ENCODE data around the gene CHCHD1. TPM values are rescaled to one million over a fixed set of nuclear protein-coding genes. Genes with fewer than 3 reads are reported as not detected.

The CHCHD1 gene
- total and polyA plus RNA-seq, 2 experiments from 2014 or later = 40.6 to 187 TPM

DNA sequence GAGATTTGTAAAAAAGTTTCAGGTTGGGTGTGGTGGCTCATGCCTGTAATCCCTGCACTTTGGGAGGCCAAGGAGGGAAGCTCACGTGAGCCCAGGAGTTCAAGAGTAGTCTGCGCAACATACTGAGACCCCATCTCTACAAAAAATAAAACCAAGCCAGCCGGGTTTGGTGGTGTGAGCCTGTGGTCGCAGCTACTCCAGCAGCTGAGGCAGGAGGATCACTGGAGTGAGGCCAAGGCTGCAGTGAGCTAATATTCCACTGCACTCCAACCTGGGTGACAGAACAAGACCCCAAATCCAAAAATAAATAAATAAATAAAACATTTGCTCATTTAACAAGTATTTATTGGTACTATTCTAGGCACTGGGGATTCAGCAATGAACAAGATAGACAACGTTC, 1.5 kb upstream of the CHCHD1 start:
- Histone ChIP-seq H3K27ac (ENCODE audit: low read depth) (0 out of 2 replicates have a peak overlapping the region, but pooled peaks have one; percentile 35), H3K4me3 (peak overlapping the region; percentile 98)

More for the DNA sequence above, 1.5 kb upstream of the CHCHD1 start:
- TF ChIP-seq CREB1 (CRISPR knock-in tag; IDR thresholded peaks at IDR 0.05; ENCODE audit: low read depth) (no peak), NANOG (IDR thresholded peaks at IDR 0.05; ENCODE audit: borderline replicate concordance) (no peak), EZH2phosphoT487 (IDR thresholded peaks at IDR 0.05; ENCODE audit: unreplicated experiment) (no peak), POLR2AphosphoS5 (IDR thresholded peaks at IDR 0.05; ENCODE audit: low read depth) (no peak), EZH2 (IDR thresholded peaks at IDR 0.05; ENCODE audit: low read depth, unreplicated experiment) (no peak), ZNF331 (CRISPR knock-in tag; IDR thresholded peaks at IDR 0.05; ENCODE audit: low read depth) (no peak), ZNF114 (CRISPR knock-in tag; IDR thresholded peaks at IDR 0.05) (no peak), STAT1 (IDR thresholded peaks at IDR 0.05; ENCODE audit: unreplicated experiment) (no peak), JUNB (IDR thresholded peaks at IDR 0.05; ENCODE audit: unreplicated experiment) (no peak)
- TF ChIP-seq, protein P1, sequence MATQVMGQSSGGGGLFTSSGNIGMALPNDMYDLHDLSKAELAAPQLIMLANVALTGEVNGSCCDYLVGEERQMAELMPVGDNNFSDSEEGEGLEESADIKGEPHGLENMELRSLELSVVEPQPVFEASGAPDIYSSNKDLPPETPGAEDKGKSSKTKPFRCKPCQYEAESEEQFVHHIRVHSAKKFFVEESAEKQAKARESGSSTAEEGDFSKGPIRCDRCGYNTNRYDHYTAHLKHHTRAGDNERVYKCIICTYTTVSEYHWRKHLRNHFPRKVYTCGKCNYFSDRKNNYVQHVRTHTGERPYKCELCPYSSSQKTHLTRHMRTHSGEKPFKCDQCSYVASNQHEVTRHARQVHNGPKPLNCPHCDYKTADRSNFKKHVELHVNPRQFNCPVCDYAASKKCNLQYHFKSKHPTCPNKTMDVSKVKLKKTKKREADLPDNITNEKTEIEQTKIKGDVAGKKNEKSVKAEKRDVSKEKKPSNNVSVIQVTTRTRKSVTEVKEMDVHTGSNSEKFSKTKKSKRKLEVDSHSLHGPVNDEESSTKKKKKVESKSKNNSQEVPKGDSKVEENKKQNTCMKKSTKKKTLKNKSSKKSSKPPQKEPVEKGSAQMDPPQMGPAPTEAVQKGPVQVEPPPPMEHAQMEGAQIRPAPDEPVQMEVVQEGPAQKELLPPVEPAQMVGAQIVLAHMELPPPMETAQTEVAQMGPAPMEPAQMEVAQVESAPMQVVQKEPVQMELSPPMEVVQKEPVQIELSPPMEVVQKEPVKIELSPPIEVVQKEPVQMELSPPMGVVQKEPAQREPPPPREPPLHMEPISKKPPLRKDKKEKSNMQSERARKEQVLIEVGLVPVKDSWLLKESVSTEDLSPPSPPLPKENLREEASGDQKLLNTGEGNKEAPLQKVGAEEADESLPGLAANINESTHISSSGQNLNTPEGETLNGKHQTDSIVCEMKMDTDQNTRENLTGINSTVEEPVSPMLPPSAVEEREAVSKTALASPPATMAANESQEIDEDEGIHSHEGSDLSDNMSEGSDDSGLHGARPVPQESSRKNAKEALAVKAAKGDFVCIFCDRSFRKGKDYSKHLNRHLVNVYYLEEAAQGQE (IDR thresholded peaks at IDR 0.05; ENCODE audit: unreplicated experiment) = no peak
- TF ChIP-seq, protein P2, sequence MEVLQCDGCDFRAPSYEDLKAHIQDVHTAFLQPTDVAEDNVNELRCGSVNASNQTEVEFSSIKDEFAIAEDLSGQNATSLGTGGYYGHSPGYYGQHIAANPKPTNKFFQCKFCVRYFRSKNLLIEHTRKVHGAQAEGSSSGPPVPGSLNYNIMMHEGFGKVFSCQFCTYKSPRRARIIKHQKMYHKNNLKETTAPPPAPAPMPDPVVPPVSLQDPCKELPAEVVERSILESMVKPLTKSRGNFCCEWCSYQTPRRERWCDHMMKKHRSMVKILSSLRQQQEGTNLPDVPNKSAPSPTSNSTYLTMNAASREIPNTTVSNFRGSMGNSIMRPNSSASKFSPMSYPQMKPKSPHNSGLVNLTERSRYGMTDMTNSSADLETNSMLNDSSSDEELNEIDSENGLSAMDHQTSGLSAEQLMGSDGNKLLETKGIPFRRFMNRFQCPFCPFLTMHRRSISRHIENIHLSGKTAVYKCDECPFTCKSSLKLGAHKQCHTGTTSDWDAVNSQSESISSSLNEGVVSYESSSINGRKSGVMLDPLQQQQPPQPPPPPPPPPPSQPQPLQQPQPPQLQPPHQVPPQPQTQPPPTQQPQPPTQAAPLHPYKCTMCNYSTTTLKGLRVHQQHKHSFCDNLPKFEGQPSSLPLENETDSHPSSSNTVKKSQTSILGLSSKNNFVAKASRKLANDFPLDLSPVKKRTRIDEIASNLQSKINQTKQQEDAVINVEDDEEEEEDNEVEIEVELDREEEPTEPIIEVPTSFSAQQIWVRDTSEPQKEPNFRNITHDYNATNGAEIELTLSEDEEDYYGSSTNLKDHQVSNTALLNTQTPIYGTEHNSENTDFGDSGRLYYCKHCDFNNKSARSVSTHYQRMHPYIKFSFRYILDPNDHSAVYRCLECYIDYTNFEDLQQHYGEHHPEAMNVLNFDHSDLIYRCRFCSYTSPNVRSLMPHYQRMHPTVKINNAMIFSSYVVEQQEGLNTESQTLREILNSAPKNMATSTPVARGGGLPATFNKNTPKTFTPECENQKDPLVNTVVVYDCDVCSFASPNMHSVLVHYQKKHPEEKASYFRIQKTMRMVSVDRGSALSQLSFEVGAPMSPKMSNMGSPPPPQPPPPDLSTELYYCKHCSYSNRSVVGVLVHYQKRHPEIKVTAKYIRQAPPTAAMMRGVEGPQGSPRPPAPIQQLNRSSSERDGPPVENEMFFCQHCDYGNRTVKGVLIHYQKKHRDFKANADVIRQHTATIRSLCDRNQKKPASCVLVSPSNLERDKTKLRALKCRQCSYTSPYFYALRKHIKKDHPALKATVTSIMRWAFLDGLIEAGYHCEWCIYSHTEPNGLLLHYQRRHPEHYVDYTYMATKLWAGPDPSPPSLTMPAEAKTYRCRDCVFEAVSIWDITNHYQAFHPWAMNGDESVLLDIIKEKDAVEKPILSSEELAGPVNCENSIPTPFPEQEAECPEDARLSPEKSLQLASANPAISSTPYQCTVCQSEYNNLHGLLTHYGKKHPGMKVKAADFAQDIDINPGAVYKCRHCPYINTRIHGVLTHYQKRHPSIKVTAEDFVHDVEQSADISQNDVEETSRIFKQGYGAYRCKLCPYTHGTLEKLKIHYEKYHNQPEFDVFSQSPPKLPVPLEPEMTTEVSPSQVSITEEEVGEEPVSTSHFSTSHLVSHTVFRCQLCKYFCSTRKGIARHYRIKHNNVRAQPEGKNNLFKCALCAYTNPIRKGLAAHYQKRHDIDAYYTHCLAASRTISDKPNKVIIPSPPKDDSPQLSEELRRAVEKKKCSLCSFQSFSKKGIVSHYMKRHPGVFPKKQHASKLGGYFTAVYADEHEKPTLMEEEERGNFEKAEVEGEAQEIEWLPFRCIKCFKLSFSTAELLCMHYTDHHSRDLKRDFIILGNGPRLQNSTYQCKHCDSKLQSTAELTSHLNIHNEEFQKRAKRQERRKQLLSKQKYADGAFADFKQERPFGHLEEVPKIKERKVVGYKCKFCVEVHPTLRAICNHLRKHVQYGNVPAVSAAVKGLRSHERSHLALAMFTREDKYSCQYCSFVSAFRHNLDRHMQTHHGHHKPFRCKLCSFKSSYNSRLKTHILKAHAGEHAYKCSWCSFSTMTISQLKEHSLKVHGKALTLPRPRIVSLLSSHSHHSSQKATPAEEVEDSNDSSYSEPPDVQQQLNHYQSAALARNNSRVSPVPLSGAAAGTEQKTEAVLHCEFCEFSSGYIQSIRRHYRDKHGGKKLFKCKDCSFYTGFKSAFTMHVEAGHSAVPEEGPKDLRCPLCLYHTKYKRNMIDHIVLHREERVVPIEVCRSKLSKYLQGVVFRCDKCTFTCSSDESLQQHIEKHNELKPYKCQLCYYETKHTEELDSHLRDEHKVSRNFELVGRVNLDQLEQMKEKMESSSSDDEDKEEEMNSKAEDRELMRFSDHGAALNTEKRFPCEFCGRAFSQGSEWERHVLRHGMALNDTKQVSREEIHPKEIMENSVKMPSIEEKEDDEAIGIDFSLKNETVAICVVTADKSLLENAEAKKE (CRISPR knock-in tag; IDR thresholded peaks at IDR 0.05) = no peak
- TF ChIP-seq, protein P3, sequence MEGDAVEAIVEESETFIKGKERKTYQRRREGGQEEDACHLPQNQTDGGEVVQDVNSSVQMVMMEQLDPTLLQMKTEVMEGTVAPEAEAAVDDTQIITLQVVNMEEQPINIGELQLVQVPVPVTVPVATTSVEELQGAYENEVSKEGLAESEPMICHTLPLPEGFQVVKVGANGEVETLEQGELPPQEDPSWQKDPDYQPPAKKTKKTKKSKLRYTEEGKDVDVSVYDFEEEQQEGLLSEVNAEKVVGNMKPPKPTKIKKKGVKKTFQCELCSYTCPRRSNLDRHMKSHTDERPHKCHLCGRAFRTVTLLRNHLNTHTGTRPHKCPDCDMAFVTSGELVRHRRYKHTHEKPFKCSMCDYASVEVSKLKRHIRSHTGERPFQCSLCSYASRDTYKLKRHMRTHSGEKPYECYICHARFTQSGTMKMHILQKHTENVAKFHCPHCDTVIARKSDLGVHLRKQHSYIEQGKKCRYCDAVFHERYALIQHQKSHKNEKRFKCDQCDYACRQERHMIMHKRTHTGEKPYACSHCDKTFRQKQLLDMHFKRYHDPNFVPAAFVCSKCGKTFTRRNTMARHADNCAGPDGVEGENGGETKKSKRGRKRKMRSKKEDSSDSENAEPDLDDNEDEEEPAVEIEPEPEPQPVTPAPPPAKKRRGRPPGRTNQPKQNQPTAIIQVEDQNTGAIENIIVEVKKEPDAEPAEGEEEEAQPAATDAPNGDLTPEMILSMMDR (conservative IDR thresholded peaks at IDR 0.05; ENCODE audit: low read depth in 2 of 2) = no peak
- TF ChIP-seq, protein P4, sequence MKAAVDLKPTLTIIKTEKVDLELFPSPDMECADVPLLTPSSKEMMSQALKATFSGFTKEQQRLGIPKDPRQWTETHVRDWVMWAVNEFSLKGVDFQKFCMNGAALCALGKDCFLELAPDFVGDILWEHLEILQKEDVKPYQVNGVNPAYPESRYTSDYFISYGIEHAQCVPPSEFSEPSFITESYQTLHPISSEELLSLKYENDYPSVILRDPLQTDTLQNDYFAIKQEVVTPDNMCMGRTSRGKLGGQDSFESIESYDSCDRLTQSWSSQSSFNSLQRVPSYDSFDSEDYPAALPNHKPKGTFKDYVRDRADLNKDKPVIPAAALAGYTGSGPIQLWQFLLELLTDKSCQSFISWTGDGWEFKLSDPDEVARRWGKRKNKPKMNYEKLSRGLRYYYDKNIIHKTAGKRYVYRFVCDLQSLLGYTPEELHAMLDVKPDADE (IDR thresholded peaks at IDR 0.05) = no peak
- no peaks in the 10 kb centered on the region for H3K27me3 ChIP-seq (ENCODE audit: insufficient read depth)
- peaks cover 10% of the 10 kb centered on the region; the same call in 1 of the 2 replicates for H3K36me3 ChIP-seq (ENCODE audit: insufficient read depth)
- H3K4me1 Mint-ChIP-seq = peaks cover 19% of the 10 kb centered on the region
- H3K79me2 ChIP-seq (replicated peaks; ENCODE audit: insufficient read depth) = peaks cover 47% of the 10 kb centered on the region
- no peak for ATAC-seq
- no peak for DNase-seq (ENCODE audit: low spot score)
- H3K36me3 Mint-ChIP-seq (ENCODE audit: low read depth) = peaks cover 30% of the 10 kb centered on the region
- peak overlapping the region; percentile 95 for H3K4me3 Mint-ChIP-seq
- peaks cover 4% of the 10 kb centered on the region for H3K27me3 Mint-ChIP-seq (ENCODE audit: insufficient read depth, low read depth, poor library complexity)
- H3K4me1 ChIP-seq (ENCODE audit: insufficient read depth) = peaks cover 11% of the 10 kb centered on the region
- no peak overlapping the region for H2AFZ ChIP-seq
- peak overlapping the region; percentile 57; the same call in 1 of the 2 replicates for H3K27ac Mint-ChIP-seq
- H3K9me3 Mint-ChIP-seq = no peaks in the 10 kb centered on the region
- H3K9me2 ChIP-seq (ENCODE audit: insufficient read depth) = no peaks in the 10 kb centered on the region
- peak overlapping the region; percentile 94; the same call in 1 of the 2 replicates for H3K4me2 ChIP-seq
- peaks cover 12% of the 10 kb centered on the region; the same call in 1 of the 2 replicates for H4K20me1 ChIP-seq (replicated peaks; ENCODE audit: insufficient read depth)
- H3F3A ChIP-seq (replicated peaks; ENCODE audit: low read depth) = peaks cover 9% of the 10 kb centered on the region; the same call in 1 of the 2 replicates
